H9 (cell line): ENCODE measurements around the gene FAP. TPM values are rescaled to one million over a fixed set of nuclear protein-coding genes. Genes with fewer than 3 reads are reported as not detected.

ENCODE experiments used
- DNase-seq: peaks from one replicate; pipeline ENCODE4 v3.0.0-alpha.2; 2017
- H2AFZ ChIP-seq: one replicate; pipeline ENCODE4 v1.6.1; 2013; ENCODE audit warnings: mild to moderate bottlenecking, low read length, control low read depth, moderate library complexity
- H2AK5ac ChIP-seq: 2 replicates; pipeline ENCODE4 v1.6.1; 2013; ENCODE audit warnings: low read length, control low read depth, mixed read lengths; ENCODE audit not compliant: insufficient read length
- H2BK120ac ChIP-seq: one replicate; pipeline ENCODE4 v1.6.1; 2013; ENCODE audit warnings: low read depth, mild to moderate bottlenecking, low read length, control low read depth, inconsistent platforms; ENCODE audit not compliant: poor library complexity, severe bottlenecking
- H2BK12ac ChIP-seq: 2 replicates; pipeline ENCODE4 v1.6.1; 2013; ENCODE audit warnings: low read length, control low read depth, mixed read lengths, low read depth; ENCODE audit not compliant: insufficient read length
- H2BK15ac ChIP-seq: 2 replicates; pipeline ENCODE4 v1.6.1; 2013; ENCODE audit warnings: low read depth, low read length, control low read depth
- H2BK20ac ChIP-seq: one replicate; pipeline ENCODE4 v1.6.1; 2013; ENCODE audit warnings: low read depth, mild to moderate bottlenecking, low read length, control low read depth, inconsistent platforms; ENCODE audit not compliant: poor library complexity, severe bottlenecking
- H2BK5ac ChIP-seq: 2 replicates; pipeline ENCODE4 v1.6.1; 2013; ENCODE audit warnings: low read length, control low read depth, mixed read lengths; ENCODE audit not compliant: insufficient read length
- H3K14ac ChIP-seq: 2 replicates; pipeline ENCODE4 v1.6.1; 2013; ENCODE audit warnings: low read length, control low read depth; ENCODE audit not compliant: insufficient read depth
- H3K18ac ChIP-seq: 2 replicates; pipeline ENCODE4 v1.6.1; 2013; ENCODE audit warnings: low read depth, mild to moderate bottlenecking, mixed read lengths, low read length, control low read depth; ENCODE audit not compliant: insufficient read length
- H3K23ac ChIP-seq: 2 replicates; pipeline ENCODE4 v1.6.1; 2013; ENCODE audit warnings: low read length, control low read depth, mixed read lengths, low read depth; ENCODE audit not compliant: insufficient read length
- H3K23me2 ChIP-seq: 2 replicates; pipeline ENCODE4 v1.6.1; 2013; ENCODE audit warnings: low read depth, mild to moderate bottlenecking, mixed read lengths, low read length, control low read depth; ENCODE audit not compliant: insufficient read length, poor library complexity, severe bottlenecking
- H3K27ac ChIP-seq: 2 replicates; pipeline ENCODE4 v1.5.1; 2013; ENCODE audit warnings: low read length, control low read depth, mixed read lengths, low read depth; ENCODE audit not compliant: insufficient read length
- H3K27me3 ChIP-seq: 2 replicates; pipeline ENCODE4 v1.6.1; 2013; ENCODE audit warnings: low read length, control low read depth, inconsistent platforms; ENCODE audit not compliant: insufficient read depth
- H3K4ac ChIP-seq: 2 replicates; pipeline ENCODE4 v1.6.1; 2013; ENCODE audit warnings: low read depth, mild to moderate bottlenecking, control low read depth, inconsistent platforms, low read length, moderate library complexity
- H3K4me1 ChIP-seq: 2 replicates; pipeline ENCODE4 v1.6.1; 2013; ENCODE audit warnings: low read length, control low read depth, inconsistent platforms; ENCODE audit not compliant: insufficient read depth
- H3K4me2 ChIP-seq: 2 replicates; pipeline ENCODE4 v1.6.1; 2013; ENCODE audit warnings: low read length, control low read depth, mixed read lengths; ENCODE audit not compliant: insufficient read length, insufficient read depth
- H3K56ac ChIP-seq: 2 replicates; pipeline ENCODE4 v1.6.1; 2013; ENCODE audit warnings: low read depth, mild to moderate bottlenecking, mixed read lengths, low read length, control low read depth; ENCODE audit not compliant: insufficient read length
- H3K79me1 ChIP-seq: 2 replicates; pipeline ENCODE4 v1.6.1; 2013; ENCODE audit warnings: low read depth, mild to moderate bottlenecking, moderate library complexity, low read length, control low read depth, inconsistent platforms; ENCODE audit not compliant: insufficient read depth, poor library complexity, severe bottlenecking
- H3K79me2 ChIP-seq: 2 replicates; pipeline ENCODE4 v1.6.1; 2013; ENCODE audit warnings: low read length, control low read depth, inconsistent platforms; ENCODE audit not compliant: insufficient read depth
- H3K9ac ChIP-seq: 2 replicates; pipeline ENCODE4 v1.6.1; 2013; ENCODE audit warnings: low read length, control low read depth, mixed read lengths; ENCODE audit not compliant: insufficient read length; ENCODE audit errors: extremely low read depth
- H3K9me3 ChIP-seq: one replicate; pipeline ENCODE4 v1.6.1; 2013; ENCODE audit warnings: low read depth, low read length, inconsistent platforms; ENCODE audit not compliant: control insufficient read depth
- H3T11ph ChIP-seq: one replicate; pipeline ENCODE4 v1.6.1; 2013; ENCODE audit warnings: mild to moderate bottlenecking, low read length, control low read depth, inconsistent platforms
- H4K20me1 ChIP-seq: one replicate; pipeline ENCODE4 v1.6.1; 2013; ENCODE audit not compliant: control insufficient read depth, insufficient read length, insufficient read depth
- H4K5ac ChIP-seq: 2 replicates; pipeline ENCODE4 v1.6.1; 2013; ENCODE audit warnings: low read depth, mild to moderate bottlenecking, mixed read lengths, low read length, control low read depth; ENCODE audit not compliant: insufficient read length
- H4K8ac ChIP-seq: replicated peaks from 2 replicates; pipeline ENCODE4 v1.6.1; 2013; ENCODE audit warnings: low read length, control low read depth, mixed read lengths, low read depth; ENCODE audit not compliant: insufficient read length
- H4K91ac ChIP-seq: 2 replicates; pipeline ENCODE4 v1.6.1; 2013; ENCODE audit warnings: low read depth, mild to moderate bottlenecking, moderate library complexity, mixed read lengths, low read length, control low read depth; ENCODE audit not compliant: insufficient read length
- H3K27ac Mint-ChIP-seq, 3 experiments: 2 replicates in 2 of 3; 3 replicates in 1 of 3; pipeline ENCODE4 v1.8.0; 2020 to 2021; ENCODE audit warnings: mixed read lengths in 3 of 3, mild to moderate bottlenecking in 1 of 3, moderate library complexity in 1 of 3
- H3K27me3 Mint-ChIP-seq: 2 replicates; pipeline ENCODE4 v1.8.0; 2021; ENCODE audit warnings: low read depth, mild to moderate bottlenecking, moderate library complexity, mixed read lengths
- H3K36me3 Mint-ChIP-seq, 3 experiments: 2 replicates in 2 of 3; 3 replicates in 1 of 3; pipeline ENCODE4 v1.8.0; 2020 to 2021; ENCODE audit warnings: low read depth in 3 of 3, mixed read lengths in 3 of 3; ENCODE audit not compliant: insufficient read depth in 1 of 3
- H3K4me1 Mint-ChIP-seq, 2 experiments: 2 replicates each; pipeline ENCODE4 v1.8.0; 2020; ENCODE audit warnings: mixed read lengths in 2 of 2
- H3K4me3 Mint-ChIP-seq, 2 experiments: 2 replicates in 1 of 2; 3 replicates in 1 of 2; pipeline ENCODE4 v1.8.0; 2020 to 2021; ENCODE audit warnings: mild to moderate bottlenecking in 2 of 2, mixed read lengths in 2 of 2, moderate library complexity in 1 of 2
- H3K9me3 Mint-ChIP-seq, 2 experiments: 2 replicates in 1 of 2; 3 replicates in 1 of 2; pipeline ENCODE4 v1.8.0; 2020; ENCODE audit warnings: mild to moderate bottlenecking in 2 of 2, mixed read lengths in 2 of 2, moderate library complexity in 1 of 2
- WGBS: extraction: QIAGEN DNeasy Blood & Tissue Kit; methylation state at CpG from one replicate; pipeline ENCODE4 v1.1.7; 2013; ENCODE audit warnings: missing lambda C conversion rate, low lambda C conversion rate, mixed read lengths; ENCODE audit not compliant: insufficient read length; ENCODE audit errors: extremely low coverage; 5-methylcytosine and 5-hydroxymethylcytosine counted together
- total RNA-seq: library from RNA; stranded (reverse); gene quantifications from 2 replicates; pipeline ENCODE4 v1.2.1, GENCODE V29; 2021
- TF ChIP-seq, protein P1 (sequence below): fragments of 200-600 bp; sonication (generic); conservative IDR thresholded peaks from 3 replicates; pipeline ENCODE4 v1.8.0; 2021; ENCODE audit warnings: antibody characterized with exemption, mild to moderate bottlenecking

The FAP gene
- total RNA-seq, 1 experiment from 2014 or later, result not detected

DNA sequence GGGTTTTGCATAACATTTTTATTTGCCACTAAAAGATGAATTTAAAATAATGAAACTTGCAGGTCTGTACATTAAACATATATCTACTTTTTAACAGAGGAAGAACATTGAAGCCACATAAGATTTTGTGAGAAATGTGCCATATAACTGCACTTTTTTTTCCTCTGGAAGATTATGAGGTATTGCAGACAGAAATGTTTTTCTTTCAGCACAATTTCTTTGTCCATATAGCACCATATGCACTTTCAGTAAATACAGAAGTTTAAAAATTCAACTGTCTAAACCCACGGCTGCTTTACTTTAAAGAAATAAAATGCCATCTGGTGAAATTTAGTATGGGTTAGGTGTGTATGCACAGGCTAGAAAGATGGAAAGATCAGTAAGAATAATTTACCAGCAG lies 470 bp upstream of the FAP start:
- H3K4ac ChIP-seq, result no peak overlapping the region
- H3K79me2 ChIP-seq, result no peaks in the 10 kb centered on the region
- no peak overlapping the region for H3K4me3 Mint-ChIP-seq
- no peak overlapping the region for H3K9ac ChIP-seq
- no peak overlapping the region for H2BK15ac ChIP-seq
- no peaks in the 10 kb centered on the region for H3K36me3 Mint-ChIP-seq
- H4K91ac ChIP-seq, result no peak overlapping the region
- no peaks in the 10 kb centered on the region for H3K9me3 ChIP-seq
- H2BK20ac ChIP-seq, result no peak overlapping the region
- H3T11ph ChIP-seq, result no peak overlapping the region
- no peak overlapping the region for H3K27ac ChIP-seq
- H2AK5ac ChIP-seq, result no peak overlapping the region
- H3K4me1 ChIP-seq, result no peaks in the 10 kb centered on the region
- no peak overlapping the region for H2BK120ac ChIP-seq
- H3K9me3 Mint-ChIP-seq, result no peaks in the 10 kb centered on the region; a peak in 1 of 5 replicates
- H3K4me1 Mint-ChIP-seq, result peaks cover 4 to 11% of the 10 kb centered on the region in 2 experiments; a peak in 3 of 4 replicates
- DNase-seq, result no peak
- no peak overlapping the region for H2BK5ac ChIP-seq
- TF ChIP-seq, protein P1, sequence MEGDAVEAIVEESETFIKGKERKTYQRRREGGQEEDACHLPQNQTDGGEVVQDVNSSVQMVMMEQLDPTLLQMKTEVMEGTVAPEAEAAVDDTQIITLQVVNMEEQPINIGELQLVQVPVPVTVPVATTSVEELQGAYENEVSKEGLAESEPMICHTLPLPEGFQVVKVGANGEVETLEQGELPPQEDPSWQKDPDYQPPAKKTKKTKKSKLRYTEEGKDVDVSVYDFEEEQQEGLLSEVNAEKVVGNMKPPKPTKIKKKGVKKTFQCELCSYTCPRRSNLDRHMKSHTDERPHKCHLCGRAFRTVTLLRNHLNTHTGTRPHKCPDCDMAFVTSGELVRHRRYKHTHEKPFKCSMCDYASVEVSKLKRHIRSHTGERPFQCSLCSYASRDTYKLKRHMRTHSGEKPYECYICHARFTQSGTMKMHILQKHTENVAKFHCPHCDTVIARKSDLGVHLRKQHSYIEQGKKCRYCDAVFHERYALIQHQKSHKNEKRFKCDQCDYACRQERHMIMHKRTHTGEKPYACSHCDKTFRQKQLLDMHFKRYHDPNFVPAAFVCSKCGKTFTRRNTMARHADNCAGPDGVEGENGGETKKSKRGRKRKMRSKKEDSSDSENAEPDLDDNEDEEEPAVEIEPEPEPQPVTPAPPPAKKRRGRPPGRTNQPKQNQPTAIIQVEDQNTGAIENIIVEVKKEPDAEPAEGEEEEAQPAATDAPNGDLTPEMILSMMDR, result no peak
- no peak overlapping the region for H3K56ac ChIP-seq
- no peaks in the 10 kb centered on the region for H4K20me1 ChIP-seq
- H3K27ac Mint-ChIP-seq, result no peak overlapping the region
- no peaks in the 10 kb centered on the region for H3K23me2 ChIP-seq
- H3K79me1 ChIP-seq, result no peaks in the 10 kb centered on the region
- H3K4me2 ChIP-seq, result no peak overlapping the region
- no peak overlapping the region for H2BK12ac ChIP-seq
- no peaks in the 10 kb centered on the region for H3K27me3 Mint-ChIP-seq
- H4K5ac ChIP-seq, result no peak overlapping the region
- no peak overlapping the region for H3K18ac ChIP-seq
- H4K8ac ChIP-seq, result no peak overlapping the region
- no peak overlapping the region for H3K14ac ChIP-seq
- H3K27me3 ChIP-seq, result no peaks in the 10 kb centered on the region
- no peak overlapping the region for H3K23ac ChIP-seq
- WGBS, result no CpG with 5 or more reads among the region's 1 CpG
- no peak overlapping the region for H2AFZ ChIP-seq
